Astrocyte (in vitro differentiated cells and primary cell): ENCODE measurements around the gene AK9. TPM values are rescaled to one million over a fixed set of nuclear protein-coding genes. Genes with fewer than 3 reads are reported as not detected.

Experiments
- DNase-seq: peaks from one replicate; pipeline ENCODE4 v3.0.0-alpha.2; 2010; ENCODE audit warnings: low read depth
- FAIRE-seq: peaks from 2 replicates; lab custom pipeline; 2011; peaks lifted over from hg19 to GRCh38; lab: Jason Lieb, UNC
- H2AFZ ChIP-seq: 2 replicates; pipeline ENCODE4 v1.6.0; 2012; ENCODE audit warnings: low read depth, low read length, inconsistent platforms
- H3K27ac ChIP-seq: 2 replicates; pipeline ENCODE4 v1.5.1; 2011; ENCODE audit warnings: low read depth, low read length, inconsistent platforms
- H3K27me3 ChIP-seq: 2 replicates; pipeline ENCODE4 v1.6.0; 2011; ENCODE audit warnings: low read length, inconsistent platforms; ENCODE audit not compliant: insufficient read depth
- H3K36me3 ChIP-seq: 2 replicates; pipeline ENCODE4 v1.5.1; 2011; ENCODE audit warnings: low read length, inconsistent platforms; ENCODE audit not compliant: insufficient read depth
- H3K4me1 ChIP-seq: 2 replicates; pipeline ENCODE4 v1.5.1; 2011; ENCODE audit warnings: low read length, inconsistent platforms; ENCODE audit not compliant: insufficient read depth
- H3K4me2 ChIP-seq: 2 replicates; pipeline ENCODE4 v1.6.0; 2012; ENCODE audit warnings: low read length, inconsistent platforms
- H3K4me3 ChIP-seq: 2 replicates; pipeline ENCODE4 v1.5.1; 2011; ENCODE audit warnings: low read depth, mild to moderate bottlenecking, low read length, inconsistent platforms; ENCODE audit not compliant: insufficient read depth
- H3K79me2 ChIP-seq: 2 replicates; pipeline ENCODE4 v1.6.0; 2012; ENCODE audit warnings: mild to moderate bottlenecking, low read length, inconsistent platforms; ENCODE audit not compliant: insufficient read depth
- H3K9ac ChIP-seq: 2 replicates; pipeline ENCODE4 v1.6.0; 2012; ENCODE audit warnings: mild to moderate bottlenecking, low read length, inconsistent platforms
- H3K9me3 ChIP-seq: 2 replicates; pipeline ENCODE4 v1.5.1; 2012; ENCODE audit warnings: low read depth, mild to moderate bottlenecking, low read length, inconsistent platforms; ENCODE audit not compliant: insufficient read depth
- H4K20me1 ChIP-seq: 2 replicates; pipeline ENCODE4 v1.6.0; 2012; ENCODE audit warnings: low read length, inconsistent platforms; ENCODE audit not compliant: insufficient read depth
- H3K27ac Mint-ChIP-seq: one replicate; pipeline ENCODE4 v1.8.0; 2021; ENCODE audit warnings: mild to moderate bottlenecking, mixed read lengths; ENCODE audit not compliant: unreplicated experiment
- H3K27me3 Mint-ChIP-seq: one replicate; pipeline ENCODE4 v1.8.0; 2021; ENCODE audit warnings: low read depth, mixed read lengths; ENCODE audit not compliant: unreplicated experiment
- H3K36me3 Mint-ChIP-seq: one replicate; pipeline ENCODE4 v1.8.0; 2021; ENCODE audit warnings: low read depth, mixed read lengths; ENCODE audit not compliant: unreplicated experiment
- H3K4me1 Mint-ChIP-seq: one replicate; pipeline ENCODE4 v1.8.0; 2021; ENCODE audit warnings: low read depth, mixed read lengths; ENCODE audit not compliant: unreplicated experiment
- H3K4me3 Mint-ChIP-seq: one replicate; pipeline ENCODE4 v1.8.0; 2021; ENCODE audit warnings: mild to moderate bottlenecking, moderate library complexity, mixed read lengths; ENCODE audit not compliant: unreplicated experiment
- H3K9me3 Mint-ChIP-seq: one replicate; pipeline ENCODE4 v1.8.0; 2021; ENCODE audit warnings: mild to moderate bottlenecking, mixed read lengths; ENCODE audit not compliant: unreplicated experiment
- EZH2 ChIP-seq: IDR thresholded peaks from 2 replicates; pipeline ENCODE4 v1.6.1; 2012; ENCODE audit warnings: mild to moderate bottlenecking, low read length, inconsistent platforms; ENCODE audit not compliant: insufficient read depth
- total RNA-seq: library from RNA; stranded (reverse); gene quantifications from 2 replicates; pipeline ENCODE4 v1.2.1, GENCODE V29; 2021
- TF ChIP-seq, protein P1 (sequence below): IDR thresholded peaks from 2 replicates; pipeline ENCODE4 v1.5.1; 2011; ENCODE audit warnings: low read depth, mild to moderate bottlenecking, inconsistent platforms, low read length, moderate library complexity; ENCODE audit not compliant: insufficient read depth

The AK9 gene
- total RNA-seq, 1 donor from 2014 or later: 3.4 TPM

DNA sequence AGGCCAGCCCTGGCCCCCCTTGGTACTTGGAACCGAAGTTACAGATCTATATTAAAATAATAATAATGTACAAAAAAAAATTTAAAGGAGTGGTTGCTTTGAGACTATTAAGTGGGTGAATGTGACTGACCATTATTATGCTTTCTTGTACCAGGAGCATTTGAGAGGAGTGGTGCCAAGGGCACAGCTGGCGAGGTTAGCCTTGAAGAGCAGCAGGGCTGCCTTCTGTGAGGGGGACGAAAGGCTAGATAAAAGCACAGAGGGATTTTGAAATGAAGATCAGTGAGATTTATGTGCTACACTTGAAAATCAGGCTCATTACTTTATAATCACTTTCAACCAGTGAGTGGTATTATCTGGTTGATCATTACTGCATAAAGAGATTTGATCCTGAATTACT, 48.7 kb upstream of the AK9 start:
- H3K9me3 Mint-ChIP-seq: no peaks in the 10 kb centered on the region
- H3K9me3 ChIP-seq: no peaks in the 10 kb centered on the region
- no peak overlapping the region for H3K4me3 Mint-ChIP-seq
- no peak overlapping the region for H2AFZ ChIP-seq
- H4K20me1 ChIP-seq: no peaks in the 10 kb centered on the region
- H3K36me3 Mint-ChIP-seq: peaks cover 6% of the 10 kb centered on the region
- H3K27ac Mint-ChIP-seq: no peak overlapping the region
- FAIRE-seq (no peak), DNase-seq (no peak)
- H3K36me3 ChIP-seq: no peaks in the 10 kb centered on the region
- H3K4me2 ChIP-seq: no peak overlapping the region
- H3K27me3 ChIP-seq: no peaks in the 10 kb centered on the region
- H3K9ac ChIP-seq: no peak overlapping the region
- no peak overlapping the region for H3K27ac ChIP-seq
- TF ChIP-seq EZH2: no peak
- TF ChIP-seq, protein P1, sequence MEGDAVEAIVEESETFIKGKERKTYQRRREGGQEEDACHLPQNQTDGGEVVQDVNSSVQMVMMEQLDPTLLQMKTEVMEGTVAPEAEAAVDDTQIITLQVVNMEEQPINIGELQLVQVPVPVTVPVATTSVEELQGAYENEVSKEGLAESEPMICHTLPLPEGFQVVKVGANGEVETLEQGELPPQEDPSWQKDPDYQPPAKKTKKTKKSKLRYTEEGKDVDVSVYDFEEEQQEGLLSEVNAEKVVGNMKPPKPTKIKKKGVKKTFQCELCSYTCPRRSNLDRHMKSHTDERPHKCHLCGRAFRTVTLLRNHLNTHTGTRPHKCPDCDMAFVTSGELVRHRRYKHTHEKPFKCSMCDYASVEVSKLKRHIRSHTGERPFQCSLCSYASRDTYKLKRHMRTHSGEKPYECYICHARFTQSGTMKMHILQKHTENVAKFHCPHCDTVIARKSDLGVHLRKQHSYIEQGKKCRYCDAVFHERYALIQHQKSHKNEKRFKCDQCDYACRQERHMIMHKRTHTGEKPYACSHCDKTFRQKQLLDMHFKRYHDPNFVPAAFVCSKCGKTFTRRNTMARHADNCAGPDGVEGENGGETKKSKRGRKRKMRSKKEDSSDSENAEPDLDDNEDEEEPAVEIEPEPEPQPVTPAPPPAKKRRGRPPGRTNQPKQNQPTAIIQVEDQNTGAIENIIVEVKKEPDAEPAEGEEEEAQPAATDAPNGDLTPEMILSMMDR: no peak
- no peaks in the 10 kb centered on the region for H3K79me2 ChIP-seq
- H3K4me1 Mint-ChIP-seq: peaks cover 20% of the 10 kb centered on the region
- peaks cover 10% of the 10 kb centered on the region for H3K4me1 ChIP-seq
- H3K4me3 ChIP-seq: no peak overlapping the region
- H3K27me3 Mint-ChIP-seq: no peaks in the 10 kb centered on the region

- DNase-seq (no peak), FAIRE-seq (no peak)
- H3K27ac Mint-ChIP-seq: no peak overlapping the region
- H3K27me3 Mint-ChIP-seq: no peaks in the 10 kb centered on the region
- TF ChIP-seq EZH2: no peak
- TF ChIP-seq, protein P1: no peak
- H3K36me3 Mint-ChIP-seq: peaks cover 6% of the 10 kb centered on the region
- H3K9me3 Mint-ChIP-seq: no peaks in the 10 kb centered on the region
- Histone ChIP-seq H3K36me3 (no peaks in the 10 kb centered on the region), H3K9me3 (no peaks in the 10 kb centered on the region), H4K20me1 (no peaks in the 10 kb centered on the region), H3K4me1 (peaks cover 3% of the 10 kb centered on the region), H3K79me2 (no peaks in the 10 kb centered on the region), H3K4me3 (no peak overlapping the region), H3K27me3 (no peaks in the 10 kb centered on the region), H3K4me2 (no peak overlapping the region), H2AFZ (no peak overlapping the region), H3K9ac (no peak overlapping the region), H3K27ac (no peak overlapping the region)
- H3K4me1 Mint-ChIP-seq: peaks cover 15% of the 10 kb centered on the region
- no peak overlapping the region for H3K4me3 Mint-ChIP-seq
Observed at GRCh38 chr6:109738667-109739066, 47.7 kb upstream of the AK9 start.

DNA sequence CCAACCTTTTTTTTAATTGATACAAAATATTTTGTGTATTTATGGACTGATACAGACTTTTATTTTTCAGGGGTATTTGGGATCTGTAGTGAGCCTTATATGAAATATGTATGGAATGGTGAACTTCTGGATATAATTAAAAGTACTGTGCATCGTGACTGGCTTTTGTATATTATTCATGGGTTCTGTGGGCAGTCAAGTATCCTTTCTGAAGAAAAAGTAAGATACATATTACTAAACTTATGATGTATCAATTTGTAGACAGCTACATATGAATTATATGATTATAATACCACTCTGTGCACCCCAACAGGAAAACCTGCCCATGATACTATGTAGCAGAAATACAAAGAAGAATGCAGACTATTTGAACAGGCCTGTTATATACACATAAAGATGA, 47.3 kb upstream of the AK9 start:
- no peak overlapping the region for H2AFZ ChIP-seq
- no peaks in the 10 kb centered on the region for H3K36me3 ChIP-seq
- no peak overlapping the region for H3K9ac ChIP-seq
- TF ChIP-seq, protein P1: no peak
- TF ChIP-seq EZH2: no peak
- H3K9me3 ChIP-seq: no peaks in the 10 kb centered on the region
- H3K79me2 ChIP-seq: no peaks in the 10 kb centered on the region
- Mint-ChIP-seq H3K27me3 (no peaks in the 10 kb centered on the region), H3K9me3 (no peaks in the 10 kb centered on the region), H3K27ac (no peak overlapping the region), H3K4me1 (peaks cover 13% of the 10 kb centered on the region), H3K4me3 (no peak overlapping the region), H3K36me3 (peaks cover 6% of the 10 kb centered on the region)
- H3K27ac ChIP-seq: no peak overlapping the region
- DNase-seq (no peak), FAIRE-seq (no peak)
- no peaks in the 10 kb centered on the region for H3K27me3 ChIP-seq
- H3K4me2 ChIP-seq: no peak overlapping the region
- no peaks in the 10 kb centered on the region for H3K4me1 ChIP-seq
- H4K20me1 ChIP-seq: no peaks in the 10 kb centered on the region
- no peak overlapping the region for H3K4me3 ChIP-seq
